Measurements from ENCODE around the gene RPL6.

DNA sequence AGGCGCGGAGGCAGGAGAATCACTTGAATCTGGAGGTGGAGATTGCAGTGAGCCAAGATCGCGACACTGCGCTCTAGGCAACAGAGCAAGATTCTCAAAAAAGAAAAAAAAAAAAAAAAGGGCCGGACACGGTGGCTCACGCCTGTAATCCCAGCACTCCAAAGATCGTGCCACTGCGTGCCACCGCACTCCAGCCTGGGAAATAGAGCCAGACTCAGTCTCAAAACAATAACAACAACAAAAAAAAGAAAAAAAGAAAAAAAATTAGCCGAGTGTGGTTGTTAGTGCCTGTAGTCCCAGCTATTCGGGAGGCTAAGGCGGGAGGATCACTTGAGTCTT is 470 bp upstream of the RPL6 start:
- TF ChIP-seq, protein P1, sequence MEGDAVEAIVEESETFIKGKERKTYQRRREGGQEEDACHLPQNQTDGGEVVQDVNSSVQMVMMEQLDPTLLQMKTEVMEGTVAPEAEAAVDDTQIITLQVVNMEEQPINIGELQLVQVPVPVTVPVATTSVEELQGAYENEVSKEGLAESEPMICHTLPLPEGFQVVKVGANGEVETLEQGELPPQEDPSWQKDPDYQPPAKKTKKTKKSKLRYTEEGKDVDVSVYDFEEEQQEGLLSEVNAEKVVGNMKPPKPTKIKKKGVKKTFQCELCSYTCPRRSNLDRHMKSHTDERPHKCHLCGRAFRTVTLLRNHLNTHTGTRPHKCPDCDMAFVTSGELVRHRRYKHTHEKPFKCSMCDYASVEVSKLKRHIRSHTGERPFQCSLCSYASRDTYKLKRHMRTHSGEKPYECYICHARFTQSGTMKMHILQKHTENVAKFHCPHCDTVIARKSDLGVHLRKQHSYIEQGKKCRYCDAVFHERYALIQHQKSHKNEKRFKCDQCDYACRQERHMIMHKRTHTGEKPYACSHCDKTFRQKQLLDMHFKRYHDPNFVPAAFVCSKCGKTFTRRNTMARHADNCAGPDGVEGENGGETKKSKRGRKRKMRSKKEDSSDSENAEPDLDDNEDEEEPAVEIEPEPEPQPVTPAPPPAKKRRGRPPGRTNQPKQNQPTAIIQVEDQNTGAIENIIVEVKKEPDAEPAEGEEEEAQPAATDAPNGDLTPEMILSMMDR (IDR thresholded peaks at IDR 0.05) = no peak
- TF ChIP-seq POLR2A (IDR thresholded peaks at IDR 0.05) (no peak), POLR2AphosphoS5 (IDR thresholded peaks at IDR 0.05) (no peak)
